GM21737 (cell line): ENCODE measurements around the gene TMEM181.
"Not testable (repeated sequence)": the region's sequence is repeated elsewhere in the genome, so short reads cannot be mapped to it uniquely, and the experiment has no call there.

Source experiments
- ATAC-seq: cut with Tn5 transposase; IDR thresholded peaks from one replicate; pipeline ENCODE4 v1.9.1; 2021; ENCODE audit warnings: mild to moderate bottlenecking, moderate library complexity; ENCODE audit not compliant: unreplicated experiment

The TMEM181 gene, protein sequence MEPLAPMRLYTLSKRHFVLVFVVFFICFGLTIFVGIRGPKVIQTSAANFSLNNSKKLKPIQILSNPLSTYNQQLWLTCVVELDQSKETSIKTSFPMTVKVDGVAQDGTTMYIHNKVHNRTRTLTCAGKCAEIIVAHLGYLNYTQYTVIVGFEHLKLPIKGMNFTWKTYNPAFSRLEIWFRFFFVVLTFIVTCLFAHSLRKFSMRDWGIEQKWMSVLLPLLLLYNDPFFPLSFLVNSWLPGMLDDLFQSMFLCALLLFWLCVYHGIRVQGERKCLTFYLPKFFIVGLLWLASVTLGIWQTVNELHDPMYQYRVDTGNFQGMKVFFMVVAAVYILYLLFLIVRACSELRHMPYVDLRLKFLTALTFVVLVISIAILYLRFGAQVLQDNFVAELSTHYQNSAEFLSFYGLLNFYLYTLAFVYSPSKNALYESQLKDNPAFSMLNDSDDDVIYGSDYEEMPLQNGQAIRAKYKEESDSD

GRCh38 chr6:158559895-158560835 is at the start of gene TMEM181:
TSS of gene TMEM181 (plus strand) at chr6:158560091. CDS start at chr6:158560225, 134 bp downstream.
- ATAC-seq, result peak; percentile 86

DNA sequence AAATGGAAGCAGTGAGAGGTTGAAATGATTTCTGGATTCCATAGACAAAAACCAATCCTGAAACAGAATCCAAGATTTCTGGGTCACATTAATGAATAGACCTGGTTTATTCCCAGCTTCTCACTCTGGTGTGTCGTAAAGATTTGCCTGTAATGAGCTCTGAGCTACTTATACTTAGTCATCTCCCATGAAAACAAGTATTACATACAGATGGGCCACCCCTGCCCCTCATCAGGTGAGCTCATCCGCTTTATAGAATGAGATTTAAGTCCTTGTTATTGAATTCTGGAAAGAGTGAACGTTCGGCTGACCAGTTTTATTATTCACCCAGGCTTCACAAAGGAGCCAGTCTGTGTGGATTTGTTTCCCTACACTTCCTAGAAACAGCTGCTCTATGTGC is 47.1 kb upstream of the TMEM181 start:
- ATAC-seq, result no peak

GRCh38 chr6:158514176-158514575 is 45.7 kb upstream of the TMEM181 start:
- no peak for ATAC-seq

- ATAC-seq, result no peak
Measured at GRCh38 chr6:158514991-158515390, 44.9 kb upstream of the TMEM181 start.

- no peak for ATAC-seq
Measured at GRCh38 chr6:158516098-158516497, 43.8 kb upstream of the TMEM181 start.

DNA sequence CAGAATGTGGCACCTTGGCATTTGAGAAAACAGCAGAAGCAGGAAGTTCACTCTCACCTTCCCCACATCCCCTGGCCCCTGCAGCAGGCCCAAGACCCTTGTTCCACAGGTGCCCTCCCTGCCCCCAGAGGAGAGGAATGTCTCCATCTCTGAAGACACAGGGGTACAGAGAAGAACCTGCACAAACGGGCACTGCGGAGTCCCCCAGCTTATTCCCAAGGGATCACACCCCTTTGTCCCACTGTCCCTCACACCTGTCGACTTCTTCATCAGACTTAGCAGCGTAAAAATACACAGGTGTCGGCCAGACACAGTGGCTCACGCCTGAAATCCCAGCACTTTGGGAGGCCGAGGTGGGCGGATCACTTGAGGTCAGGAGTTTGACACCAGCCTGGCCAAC is 42.9 kb upstream of the TMEM181 start:
- ATAC-seq, result no peak

DNA sequence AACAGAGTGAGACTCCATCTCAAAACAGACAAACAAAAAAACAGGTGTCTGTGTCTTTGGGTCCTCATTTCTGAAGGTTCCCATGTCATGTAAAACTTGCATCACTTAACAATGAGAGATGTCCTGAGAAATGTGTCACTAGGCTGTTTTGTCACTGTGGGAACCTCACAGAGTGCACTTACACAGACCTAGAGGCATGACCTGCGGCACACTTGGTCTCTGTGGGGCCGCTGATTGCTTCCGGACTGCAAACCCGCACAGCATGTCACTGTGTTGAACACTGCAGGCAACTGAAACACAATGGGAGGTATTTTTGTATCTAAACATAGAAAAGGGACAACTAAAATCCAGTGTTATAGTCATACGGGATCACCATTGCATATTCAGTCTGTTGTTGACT is 42.3 kb upstream of the TMEM181 start:
- no peak for ATAC-seq

DNA sequence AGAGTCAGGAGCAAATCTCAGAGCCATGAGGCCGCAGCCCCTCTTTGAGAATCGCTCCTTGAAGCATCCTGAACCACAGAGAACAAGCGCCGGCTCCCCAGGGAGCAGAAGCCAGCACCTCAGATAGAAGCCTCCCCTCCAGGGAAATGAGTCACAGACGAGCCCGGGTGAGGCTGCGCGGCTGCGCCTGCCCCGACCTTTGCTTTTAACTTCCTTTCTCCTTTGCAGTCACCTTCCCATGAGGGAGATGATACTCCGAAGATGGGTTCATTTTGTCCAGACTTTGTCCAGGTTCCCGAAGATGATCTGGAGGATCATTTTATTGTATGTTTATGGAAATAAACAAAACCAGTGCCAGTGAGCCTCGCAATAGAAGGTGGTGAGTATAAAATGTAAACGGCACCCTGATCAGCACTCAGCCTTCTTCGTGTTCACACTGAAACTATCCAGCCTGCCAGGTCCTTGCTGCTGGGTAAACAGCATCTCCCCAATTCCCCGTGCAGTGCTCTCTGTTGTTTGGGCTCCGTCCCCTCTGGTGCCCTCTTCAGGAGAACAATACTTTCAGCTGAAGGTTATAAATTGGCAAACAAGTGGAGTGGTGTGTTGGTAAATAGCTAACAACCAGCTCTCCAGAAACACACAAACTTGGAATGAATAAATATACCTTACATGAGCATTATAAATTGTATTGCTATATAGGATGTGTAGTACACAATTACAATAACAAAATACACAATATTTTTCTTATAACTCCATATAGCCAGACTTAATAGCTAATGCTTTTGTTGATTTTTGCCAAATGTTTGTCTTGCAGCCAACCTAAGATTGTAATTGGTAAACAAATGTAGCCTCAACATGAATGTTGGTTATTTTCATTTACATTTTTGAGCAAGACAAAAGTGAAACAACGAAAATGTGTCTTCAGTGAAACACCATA is 41.4 kb upstream of the TMEM181 start:
- ATAC-seq, result peak; percentile 73

DNA sequence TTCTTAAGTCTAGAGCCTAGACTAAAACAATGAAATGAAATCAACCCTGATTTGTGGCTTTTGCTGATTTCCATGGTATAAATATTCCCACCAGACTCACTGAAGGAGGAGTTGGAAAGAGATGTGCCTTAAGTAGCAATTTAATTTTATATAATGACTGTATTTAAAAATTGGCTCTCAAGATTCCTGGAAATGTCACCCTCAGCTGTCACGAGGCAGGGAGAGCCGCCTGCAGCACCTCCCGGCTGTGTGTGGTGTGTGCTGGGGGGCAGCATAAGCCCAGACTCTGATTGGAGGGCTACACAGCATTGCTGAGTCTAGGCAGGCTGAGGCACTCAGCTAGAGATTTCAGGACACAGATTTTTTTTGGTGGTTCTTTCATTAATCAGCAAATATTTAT is 40.6 kb upstream of the TMEM181 start:
- no peak for ATAC-seq

DNA sequence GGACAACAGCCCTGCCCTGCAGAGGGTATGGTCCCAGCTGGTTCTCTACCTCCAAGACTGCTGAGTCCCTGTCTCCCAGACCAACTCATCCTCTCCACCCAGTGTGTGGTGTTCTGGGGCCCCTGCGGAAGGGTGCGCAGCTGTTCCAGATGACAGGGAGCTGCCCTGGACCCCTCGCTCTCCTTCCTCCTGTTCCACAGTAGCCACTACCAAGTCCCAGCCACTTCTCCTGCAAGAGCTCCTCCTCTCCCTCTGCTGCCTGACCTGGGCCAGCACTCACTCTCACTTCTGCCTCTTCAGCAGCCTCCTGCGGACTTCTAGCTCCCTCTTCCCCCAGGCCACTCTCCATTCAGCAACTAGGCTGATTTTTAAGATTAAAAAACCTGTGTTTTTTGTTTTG is 40.1 kb upstream of the TMEM181 start:
- ATAC-seq, result no peak

DNA sequence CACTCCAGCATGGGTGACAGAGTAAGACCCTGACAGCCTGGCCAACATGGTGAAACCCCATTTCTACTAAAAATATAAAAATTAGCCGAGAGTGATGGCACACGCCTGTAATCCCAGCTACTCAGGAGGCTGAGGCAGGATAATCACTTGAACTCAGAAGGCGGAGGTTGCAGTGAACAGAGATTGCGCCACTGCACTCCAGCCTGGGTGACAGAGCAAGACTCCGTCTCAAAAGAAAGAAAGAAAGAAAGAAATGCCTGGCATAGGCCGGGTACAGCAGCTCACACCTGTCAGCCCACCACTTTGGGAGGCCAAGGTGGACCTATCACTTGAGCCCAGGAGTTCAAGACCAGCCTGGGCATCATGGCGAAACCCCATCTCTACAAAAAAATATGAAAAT is 38.9 kb upstream of the TMEM181 start:
- not testable (repeated sequence) for ATAC-seq

DNA sequence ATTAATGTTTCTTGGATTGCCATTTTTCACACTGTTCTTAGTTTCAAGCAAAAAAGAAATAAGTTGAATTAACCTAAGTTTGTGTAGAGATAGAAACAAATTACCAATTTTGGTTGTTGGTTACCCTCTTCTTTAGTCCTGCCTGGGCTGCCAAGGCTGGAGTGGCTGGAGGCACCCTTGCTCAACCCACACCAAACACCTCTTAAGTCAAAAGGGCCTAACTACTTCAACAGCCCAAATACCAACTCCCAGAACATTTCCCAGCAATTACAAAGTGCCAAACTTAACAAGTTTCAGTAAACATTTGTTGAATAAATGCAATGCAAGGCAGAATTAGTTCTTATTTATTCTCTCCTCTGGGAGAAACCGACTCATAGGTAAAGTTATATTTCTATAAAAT is 38.1 kb upstream of the TMEM181 start:
- no peak for ATAC-seq

GRCh38 chr6:158522616-158523015 is 37.3 kb upstream of the TMEM181 start:
- no peak for ATAC-seq

DNA sequence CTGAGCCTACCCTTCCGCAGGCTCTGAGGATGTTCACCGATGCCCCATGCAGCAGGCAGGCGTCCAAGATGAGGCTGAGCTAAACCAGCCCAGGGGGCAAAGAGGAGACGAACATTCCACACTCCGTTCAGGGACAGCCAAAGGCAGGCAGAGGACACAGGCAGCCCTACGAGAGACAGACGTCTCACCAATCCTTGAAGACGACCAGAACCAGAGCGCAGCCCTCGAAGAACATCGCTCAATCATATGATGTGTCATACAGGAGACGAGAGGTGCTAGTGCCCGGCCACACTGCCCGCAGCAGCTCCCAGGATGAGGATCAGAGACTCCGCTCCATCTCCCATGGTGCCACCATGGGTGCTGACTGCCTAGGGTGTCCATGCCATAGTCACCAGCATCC is 35.6 kb upstream of the TMEM181 start:
- no peak for ATAC-seq

DNA sequence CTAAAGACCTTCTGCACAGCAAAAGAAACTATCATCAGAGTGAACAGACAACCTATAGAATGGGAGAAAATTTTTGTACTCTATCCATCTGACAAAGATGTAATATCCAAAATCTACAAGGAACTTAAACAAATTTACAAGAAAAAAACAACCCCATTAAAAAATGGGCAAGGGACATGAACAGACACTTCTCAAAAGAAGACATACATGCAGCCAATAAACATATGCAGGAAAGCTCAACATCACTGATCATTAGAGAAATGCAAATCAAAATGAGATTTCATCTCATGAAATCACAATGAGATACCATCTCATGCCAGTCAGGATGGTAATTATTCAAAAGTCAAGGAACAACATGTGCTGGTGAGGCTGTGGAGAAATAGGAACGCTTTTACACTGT is 32.0 kb upstream of the TMEM181 start:
- ATAC-seq, result not testable (repeated sequence)

GRCh38 chr6:158528826-158529225 is 31.1 kb upstream of the TMEM181 start:
- no peak for ATAC-seq

DNA sequence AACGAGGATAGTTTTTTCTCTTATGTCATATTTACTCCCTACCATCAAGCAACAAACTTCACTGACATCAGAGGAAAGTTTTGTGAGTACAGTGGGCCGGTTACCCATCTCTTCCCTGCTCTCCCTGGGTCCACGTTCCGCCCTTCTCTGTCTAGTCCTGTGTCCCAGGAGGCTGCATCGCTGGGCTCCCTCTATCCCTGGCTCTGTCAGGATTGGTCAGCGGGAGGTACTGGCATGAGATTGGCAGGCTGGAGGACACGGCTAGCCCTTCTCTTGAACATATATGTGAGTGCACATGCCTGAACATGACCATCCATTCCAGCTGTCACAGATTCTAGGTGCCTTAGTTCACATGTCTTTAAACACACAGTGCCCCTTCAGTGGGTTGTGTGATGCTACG is 30.3 kb upstream of the TMEM181 start:
- no peak for ATAC-seq

DNA sequence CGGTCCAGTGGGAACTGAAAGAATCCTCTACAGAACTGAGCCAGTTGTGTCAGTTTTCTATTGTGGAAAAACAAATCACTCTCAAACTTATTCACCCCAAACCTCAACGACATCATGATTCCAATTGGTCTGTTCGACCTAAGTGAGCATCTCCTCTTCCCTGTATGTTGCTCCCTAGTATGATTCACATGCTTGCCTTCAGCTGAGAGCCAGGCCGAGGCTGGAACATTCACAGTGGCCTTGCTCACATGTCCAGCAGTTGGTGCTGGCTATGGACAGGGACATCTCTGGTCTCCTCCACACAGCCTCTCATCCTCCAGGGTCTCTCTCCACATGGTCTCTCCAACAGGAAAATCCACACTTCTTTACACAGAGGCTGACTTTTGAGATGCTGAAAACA is 28.3 kb upstream of the TMEM181 start:
- no peak for ATAC-seq

- no peak for ATAC-seq
Measured at GRCh38 chr6:158531970-158532369, 27.9 kb upstream of the TMEM181 start.

DNA sequence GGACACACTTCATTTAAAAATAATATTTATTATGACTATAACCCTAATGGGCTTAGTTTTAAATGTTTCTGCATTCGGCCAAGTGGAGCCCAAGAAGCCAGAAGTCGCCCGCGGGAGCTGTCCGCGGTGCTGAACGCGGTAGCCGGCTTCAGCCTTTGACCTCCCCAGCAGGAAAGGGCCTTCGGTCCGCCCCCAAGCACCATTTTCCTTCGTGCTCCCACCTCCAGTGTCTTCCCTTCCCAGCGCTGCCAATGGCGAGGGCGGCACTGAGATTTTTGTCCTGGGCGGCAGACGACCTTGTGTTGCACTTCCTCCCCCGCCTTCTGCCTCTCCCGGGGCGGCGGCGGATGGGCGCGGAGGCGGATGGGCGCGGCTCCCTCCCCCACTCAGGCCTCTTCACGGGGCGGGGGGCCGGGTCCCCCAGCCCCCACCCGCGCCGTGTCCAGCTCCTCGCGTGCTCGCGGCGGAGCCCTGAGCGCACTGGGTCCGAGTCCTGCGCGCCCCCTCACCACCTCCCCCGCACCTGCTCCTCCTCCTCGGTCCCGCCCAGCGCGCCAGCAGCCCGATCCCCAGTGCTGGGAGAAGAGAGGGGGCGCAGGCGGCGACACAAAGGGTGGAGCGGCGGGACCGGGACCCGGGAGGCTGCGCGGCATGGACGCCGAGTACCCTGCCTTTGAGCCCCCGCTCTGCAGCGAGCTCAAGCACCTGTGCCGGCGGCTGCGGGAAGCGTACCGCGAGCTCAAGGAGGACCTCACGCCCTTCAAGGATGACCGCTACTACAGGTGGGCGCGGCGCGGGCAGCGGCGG is 23.6 kb upstream of the TMEM181 start:
- no peak for ATAC-seq
